Activated T-cell treated with anti-CD3 and anti-CD28 coated beads for 1 hour (primary cell): Measurements from ENCODE around the gene C5AR1.
"Not testable (repeated sequence)": the region's sequence is repeated elsewhere in the genome, so short reads cannot be mapped to it uniquely, and the experiment has no call there.

Experiments used
- DNase-seq: peaks from one replicate; pipeline ENCODE4 v3.0.0-alpha.2; 2020; ENCODE audit warnings: low read depth

The C5AR1 gene

DNA sequence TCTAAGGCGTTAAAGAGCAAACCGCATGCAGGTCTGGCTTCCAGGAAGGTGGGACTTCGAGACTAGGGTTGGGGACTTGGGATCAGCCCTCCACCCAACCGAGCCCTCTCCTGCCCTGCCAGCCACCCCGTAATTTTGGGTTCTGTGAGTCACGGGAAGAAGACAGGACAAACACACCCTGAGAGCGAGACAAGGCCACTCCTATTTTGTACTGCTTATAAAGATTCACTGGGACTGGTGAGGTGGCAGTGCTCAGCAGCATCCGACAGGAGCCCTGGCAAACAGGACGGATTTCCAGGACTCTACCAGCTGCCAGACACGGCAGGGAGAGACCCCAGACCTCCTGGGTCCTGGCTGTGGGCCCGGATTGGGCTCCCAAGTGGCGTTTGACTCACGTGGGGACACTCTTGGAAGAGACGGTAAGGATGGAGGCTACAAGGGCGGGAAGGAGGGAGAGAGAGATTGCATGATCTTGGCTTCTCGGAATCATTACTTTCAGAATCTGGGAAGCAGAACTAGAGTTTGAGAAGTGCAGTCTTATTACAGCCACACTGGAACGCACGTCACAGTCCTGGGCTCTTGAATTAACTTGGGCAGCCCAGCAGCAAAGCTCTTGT, 22.4 kb downstream of the C5AR1 start, which contains the start of gene C5AR2:
Gene C5AR2, plus strand, starts transcription at position 245 of the 617 bp plus-strand sequence. CDS start 8,625 bp downstream, outside the sequence.
- DNase-seq = no peak

DNA sequence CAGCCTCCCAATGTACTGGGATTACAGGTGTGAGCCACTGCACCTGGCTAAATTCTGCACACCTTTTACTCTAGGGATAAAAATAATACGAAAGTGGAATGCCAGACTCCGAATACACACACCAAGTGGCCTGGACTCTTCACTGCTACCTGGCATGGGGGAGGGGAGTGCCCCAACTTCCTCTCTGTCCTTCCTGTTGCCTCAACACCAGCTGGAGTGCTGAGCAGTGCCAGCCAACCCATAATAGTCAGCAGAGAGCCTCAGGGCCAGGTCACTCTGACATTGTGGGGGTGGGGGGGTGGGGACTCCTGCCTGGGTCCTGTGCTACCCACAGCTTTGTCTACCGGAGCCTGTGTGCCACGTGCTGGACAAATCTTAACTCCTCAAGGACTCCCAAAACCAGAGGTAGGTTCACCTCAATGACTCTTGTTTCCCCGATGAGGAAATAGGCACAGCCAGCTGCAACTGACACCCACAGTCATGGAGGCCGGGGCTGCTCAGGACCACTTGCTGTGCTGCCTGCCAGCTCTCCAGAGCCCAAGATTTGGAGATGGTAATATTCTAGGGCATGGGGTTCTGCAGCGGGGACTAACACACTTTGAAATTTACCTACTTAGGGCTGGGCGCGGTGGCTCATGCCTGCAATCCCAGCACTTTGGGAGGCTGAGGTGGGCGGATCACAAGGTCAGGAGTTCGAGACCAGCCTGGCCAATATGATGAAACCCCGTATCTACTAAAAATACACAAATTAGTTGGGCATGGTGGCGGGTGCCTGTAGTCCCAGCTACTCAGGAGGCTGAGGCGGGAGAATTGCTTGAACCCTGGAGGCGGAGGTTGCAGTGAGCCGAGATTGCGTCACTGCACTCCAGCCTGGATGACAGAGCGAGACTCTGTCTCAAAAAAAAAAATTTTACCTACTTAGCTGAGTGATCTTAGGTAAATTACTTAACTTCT, 27.4 kb downstream of the C5AR1 start:
- DNase-seq = not testable (repeated sequence)

DNA sequence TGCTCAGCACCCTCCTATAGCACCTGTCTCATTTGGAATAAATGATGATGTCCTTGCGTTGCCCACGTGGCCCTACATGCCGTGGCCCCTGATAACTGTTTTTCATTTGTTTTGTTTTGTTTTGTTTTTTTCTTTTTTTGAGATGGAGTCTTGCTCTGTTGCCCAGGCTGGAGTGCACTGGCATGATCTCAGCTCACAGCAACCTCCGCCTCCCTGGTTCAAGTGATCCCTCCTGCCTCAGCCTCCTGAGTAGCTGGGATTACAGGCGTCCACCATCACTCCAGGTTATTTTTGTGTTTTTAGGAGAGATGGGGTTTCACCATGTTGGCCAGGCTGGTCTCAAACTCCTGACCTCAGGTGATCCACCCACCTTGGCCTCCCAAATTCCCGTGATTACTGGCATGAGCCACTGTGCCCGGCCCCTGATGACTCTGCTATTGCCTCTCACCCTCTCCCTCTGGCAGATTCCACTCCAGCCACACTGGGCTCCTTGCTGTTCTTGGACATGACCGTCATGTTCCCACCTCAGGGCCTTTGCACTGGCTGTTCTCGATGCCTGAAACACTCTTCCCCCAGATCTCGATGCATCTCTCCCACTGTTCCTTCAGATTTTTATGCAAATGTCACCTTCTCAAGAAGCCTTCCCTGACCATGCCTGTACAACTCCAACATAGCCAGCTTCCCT, 29.7 kb downstream of the C5AR1 start:
- DNase-seq = no peak

DNA sequence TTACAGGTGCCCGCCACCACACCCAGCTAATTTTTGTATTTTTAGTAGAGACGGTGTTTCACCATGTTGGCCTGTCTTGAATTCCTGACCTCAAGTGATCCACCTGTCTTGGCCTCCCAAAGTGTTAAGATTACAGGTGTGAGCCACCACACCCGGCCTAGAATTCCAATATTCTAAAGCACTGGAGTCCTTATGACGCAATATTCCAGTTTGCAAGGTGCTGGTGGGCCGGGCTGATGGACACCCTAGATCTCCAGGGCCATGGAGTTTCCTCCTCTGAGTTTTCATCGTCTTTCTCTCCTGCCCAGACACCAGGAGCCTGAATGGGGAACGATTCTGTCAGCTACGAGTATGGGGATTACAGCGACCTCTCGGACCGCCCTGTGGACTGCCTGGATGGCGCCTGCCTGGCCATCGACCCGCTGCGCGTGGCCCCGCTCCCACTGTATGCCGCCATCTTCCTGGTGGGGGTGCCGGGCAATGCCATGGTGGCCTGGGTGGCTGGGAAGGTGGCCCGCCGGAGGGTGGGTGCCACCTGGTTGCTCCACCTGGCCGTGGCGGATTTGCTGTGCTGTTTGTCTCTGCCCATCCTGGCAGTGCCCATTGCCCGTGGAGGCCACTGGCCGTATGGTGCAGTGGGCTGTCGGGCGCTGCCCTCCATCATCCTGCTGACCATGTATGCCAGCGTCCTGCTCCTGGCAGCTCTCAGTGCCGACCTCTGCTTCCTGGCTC, 31.0 kb downstream of the C5AR1 start:
- DNase-seq = no peak

- DNase-seq = no peak
Measured at GRCh38 chr19:47341734-47342133, 32.1 kb downstream of the C5AR1 start.

- no peak for DNase-seq
Measured at GRCh38 chr19:47343194-47343802, 33.6 kb downstream of the C5AR1 start.

- DNase-seq = no peak
Measured at GRCh38 chr19:47344425-47344824, 34.8 kb downstream of the C5AR1 start.

- not testable (repeated sequence) for DNase-seq
Measured at GRCh38 chr19:47346024-47346423, 36.4 kb downstream of the C5AR1 start.

DNA sequence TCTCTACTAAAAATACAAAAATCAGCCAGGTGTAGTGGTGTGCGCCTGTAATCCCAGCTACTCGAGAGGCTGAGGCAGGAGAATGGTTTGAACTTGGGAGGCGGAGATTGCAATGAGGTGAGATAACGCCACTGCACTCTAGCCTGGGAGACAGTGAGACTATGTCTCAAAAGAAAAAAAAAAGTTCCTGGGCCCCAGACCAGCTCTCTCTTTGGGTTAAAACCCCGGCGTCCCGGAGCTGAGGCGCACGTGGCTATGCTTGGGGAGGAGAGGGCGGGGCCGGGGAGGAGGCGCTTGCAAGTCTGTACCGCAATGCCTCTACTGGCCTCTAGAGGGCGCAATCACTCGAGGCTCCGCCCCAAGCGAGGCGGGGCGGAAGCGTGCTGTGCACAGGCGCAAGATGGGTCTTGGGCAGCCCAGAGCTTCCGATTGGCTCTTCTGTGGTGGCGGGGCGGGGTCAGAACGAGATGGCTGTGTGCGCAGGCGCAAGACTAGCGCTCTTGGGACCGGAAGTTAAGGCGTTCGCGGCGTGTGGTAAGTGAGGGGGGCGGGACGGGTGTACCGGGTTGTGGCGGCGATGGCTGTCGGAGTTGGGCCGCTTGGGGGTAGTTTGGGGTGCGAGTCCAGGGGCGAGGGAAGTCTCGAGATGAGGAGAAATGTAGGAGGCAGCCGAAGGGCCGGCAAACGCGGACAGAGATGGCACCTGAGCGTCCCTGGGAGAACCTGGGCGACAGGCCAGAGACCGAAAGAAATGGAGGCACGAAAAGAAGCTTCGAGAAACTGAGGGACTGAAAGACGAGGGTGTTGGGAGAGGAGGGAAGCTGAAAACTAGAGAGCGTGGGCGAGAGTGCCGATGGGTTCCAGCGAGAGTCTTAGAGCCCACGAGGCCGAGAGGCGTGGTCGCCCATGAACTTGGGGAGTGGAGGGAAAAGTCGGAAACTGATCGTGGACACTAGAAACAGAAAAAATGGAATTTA, 39.4 kb downstream of the C5AR1 start, which contains the start of gene DHX34:
Gene DHX34, plus strand, starts transcription at position 497 of the 977 bp plus-strand sequence. CDS start 3,716 bp downstream, outside the sequence.
- DNase-seq = peak; percentile 98

DNA sequence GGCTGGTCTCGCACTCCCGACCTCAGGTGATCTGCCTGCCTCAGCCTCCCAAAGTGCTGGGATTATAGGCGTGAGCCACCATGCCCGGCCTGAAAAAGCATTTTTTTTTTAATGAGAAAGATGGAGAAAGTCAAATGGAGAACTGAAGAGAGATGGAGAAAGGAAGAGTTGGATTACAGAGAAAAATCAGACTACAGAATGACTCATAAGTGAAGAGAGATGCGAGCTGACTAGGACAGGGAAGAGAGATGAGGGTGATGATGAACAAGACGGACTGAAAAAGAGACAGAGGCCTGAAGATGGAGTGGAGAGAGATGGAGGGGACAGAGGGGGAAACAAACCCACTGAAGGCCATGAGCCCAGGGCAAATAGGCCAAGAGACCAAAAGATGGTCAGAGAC, 41.0 kb downstream of the C5AR1 start:
- no peak for DNase-seq

- DNase-seq = no peak
Measured at GRCh38 chr19:47351548-47351947, 41.9 kb downstream of the C5AR1 start.

DNA sequence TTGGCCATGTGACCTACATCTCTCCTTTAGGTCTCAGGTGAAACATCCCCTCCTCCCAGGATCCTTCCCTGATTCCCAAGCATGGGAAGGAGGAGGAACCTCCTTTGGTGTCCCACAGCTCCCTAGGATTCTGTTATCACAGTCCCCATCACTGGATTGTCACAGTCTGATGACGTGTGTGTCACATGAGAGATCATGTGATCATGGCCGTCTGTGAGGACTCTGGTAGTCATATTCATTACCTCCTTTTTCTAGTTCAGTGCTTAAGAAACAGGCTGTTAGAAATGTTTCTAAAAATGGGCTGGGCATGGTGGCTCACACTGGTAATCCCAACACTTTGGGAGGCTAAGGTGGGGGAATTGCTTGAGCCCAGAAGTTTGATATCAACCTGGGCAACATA, 42.4 kb downstream of the C5AR1 start:
- DNase-seq = no peak

DNA sequence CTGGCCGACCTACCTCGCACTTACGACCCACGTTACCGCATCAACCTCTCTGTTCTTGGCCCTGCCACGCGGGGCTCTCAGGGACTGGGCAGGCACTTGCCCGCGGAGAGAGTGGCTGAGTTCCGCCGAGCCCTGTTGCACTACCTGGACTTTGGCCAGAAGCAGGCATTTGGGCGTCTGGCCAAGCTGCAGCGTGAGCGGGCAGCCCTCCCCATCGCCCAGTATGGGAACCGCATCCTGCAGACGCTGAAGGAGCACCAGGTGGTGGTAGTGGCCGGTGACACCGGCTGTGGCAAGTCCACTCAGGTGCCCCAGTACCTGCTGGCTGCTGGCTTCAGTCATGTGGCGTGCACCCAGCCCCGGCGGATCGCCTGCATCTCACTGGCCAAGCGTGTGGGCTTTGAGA, 43.6 kb downstream of the C5AR1 start:
- DNase-seq = no peak

DNA sequence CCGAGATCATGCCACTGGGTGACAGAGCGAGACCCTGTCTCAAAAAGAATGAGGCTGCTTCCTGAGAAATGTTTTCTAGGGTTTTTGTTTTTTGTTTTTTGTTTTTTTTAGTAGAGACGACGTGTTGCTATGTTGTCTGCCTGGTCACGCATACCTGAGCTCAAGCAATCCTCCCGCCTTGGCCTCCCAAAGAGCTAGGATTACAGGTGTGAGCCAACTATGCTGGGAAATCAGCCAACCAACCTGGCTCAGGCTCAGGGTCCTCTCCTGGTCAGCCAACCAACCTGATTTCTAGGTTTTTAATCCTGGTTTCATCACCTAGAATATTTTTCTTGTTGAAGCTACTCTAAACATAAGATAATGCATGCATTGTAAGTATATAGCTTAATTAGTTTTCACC, 47.2 kb downstream of the C5AR1 start:
- DNase-seq = no peak

DNA sequence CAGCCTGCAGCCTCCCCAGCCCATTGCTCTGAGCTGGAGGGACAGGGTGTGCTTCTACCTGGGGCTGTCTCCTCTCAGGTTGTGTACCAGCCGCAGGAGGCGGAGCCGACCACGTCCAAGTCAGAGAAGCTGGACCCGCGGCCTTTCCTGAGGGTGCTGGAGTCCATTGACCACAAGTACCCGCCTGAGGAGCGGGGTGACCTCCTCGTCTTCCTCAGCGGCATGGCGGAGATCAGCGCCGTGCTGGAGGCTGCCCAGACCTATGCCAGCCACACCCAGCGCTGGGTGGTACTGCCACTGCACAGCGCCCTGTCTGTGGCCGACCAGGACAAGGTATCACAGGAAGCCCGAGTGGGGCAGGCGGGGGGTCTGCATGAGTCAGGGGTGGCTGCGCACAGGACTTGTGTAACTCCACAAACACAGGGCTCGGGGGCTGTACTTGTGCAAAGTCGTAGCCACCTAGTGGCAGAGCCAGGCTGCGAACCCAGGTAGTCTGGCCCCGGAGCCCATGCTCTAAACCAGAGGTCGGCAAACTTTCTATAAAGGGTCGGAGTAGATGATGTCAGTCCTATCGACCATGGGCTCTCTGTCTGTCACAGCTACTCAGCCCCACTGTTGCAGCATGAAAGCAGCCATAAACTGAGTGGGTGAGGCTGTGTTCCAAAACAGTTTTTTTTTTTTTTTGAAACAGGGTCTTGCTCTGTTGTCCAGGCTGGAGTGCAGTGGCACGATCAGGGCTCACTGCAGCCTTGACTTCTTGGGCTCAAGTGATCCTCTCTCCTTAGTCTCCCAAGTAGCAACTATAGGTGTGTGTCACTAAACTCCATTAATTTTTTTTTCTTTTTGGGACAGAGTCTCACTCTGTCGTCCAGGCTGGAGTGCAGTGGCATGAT, 48.4 kb downstream of the C5AR1 start:
- DNase-seq = no peak

- DNase-seq = no peak
Measured at GRCh38 chr19:47358936-47359335, 49.3 kb downstream of the C5AR1 start.

GRCh38 chr19:47362321-47362720, 52.7 kb downstream of the C5AR1 start:
- DNase-seq = no peak

DNA sequence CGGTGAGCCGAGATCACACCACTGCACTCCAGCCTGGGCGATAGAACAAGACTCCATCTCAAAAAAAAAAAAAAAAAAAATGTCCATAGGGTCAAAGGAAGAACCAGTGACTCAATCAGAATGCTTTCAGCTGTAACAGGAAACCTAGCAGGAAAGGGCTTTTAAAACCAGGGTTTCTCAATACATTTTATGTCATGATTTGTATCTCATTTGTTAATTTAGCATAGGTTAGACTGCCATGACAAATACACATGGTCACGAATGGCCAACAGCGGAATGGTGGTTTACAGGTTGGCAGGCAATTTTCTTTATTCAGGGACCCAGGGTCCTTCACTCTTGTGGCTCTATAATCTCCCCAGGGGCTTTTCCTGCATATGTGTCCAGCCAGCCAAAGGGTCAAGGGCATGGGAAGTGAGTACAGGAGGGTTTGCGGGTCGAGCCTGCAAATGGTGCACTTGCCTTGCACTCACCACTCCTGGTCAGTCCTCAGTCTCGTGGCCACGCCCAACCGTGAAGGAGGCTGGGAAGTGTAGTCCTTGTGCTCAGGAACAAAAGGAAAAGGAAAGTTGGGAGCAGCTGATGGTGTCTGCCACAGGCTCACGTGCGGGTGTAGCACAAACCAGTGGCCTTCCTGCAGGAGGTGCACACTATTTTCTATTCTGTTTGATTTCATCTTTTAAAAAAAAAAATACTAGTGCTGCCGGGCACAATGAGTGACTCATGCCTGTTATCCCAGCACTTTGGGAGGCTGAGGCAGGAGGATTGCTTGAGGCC, 54.3 kb downstream of the C5AR1 start:
- DNase-seq = no peak
